Left renal cortex interstitium (tissue), 4 donors: ENCODE results near the gene ARHGAP27. TPM values are rescaled to one million over a fixed set of nuclear protein-coding genes. Genes with fewer than 3 reads are reported as not detected.
A peak's percentile ranks its signal among the peaks of the same experiment; 100 is the strongest.

ENCODE experiments used
- DNase-seq, 4 donors: peaks; one replicate each; pipeline ENCODE4 v3.0.0-alpha.2; 2013; ENCODE audit warnings: low read depth in 4 of 4, low spot score in 2 of 4, missing footprints in 1 of 4
- polyA plus RNA-seq, 4 donors: library from polyadenylated mRNA; unstranded; fragments of 120-200 nt; gene quantifications; one replicate each; pipeline ENCODE4 v1.2.1, GENCODE V29; 2013; ENCODE audit not compliant: insufficient read length in 4 of 4

The ARHGAP27 gene
- polyA plus RNA-seq, 4 donors = 11.9 to 20.9 (median 17.7) TPM

DNA sequence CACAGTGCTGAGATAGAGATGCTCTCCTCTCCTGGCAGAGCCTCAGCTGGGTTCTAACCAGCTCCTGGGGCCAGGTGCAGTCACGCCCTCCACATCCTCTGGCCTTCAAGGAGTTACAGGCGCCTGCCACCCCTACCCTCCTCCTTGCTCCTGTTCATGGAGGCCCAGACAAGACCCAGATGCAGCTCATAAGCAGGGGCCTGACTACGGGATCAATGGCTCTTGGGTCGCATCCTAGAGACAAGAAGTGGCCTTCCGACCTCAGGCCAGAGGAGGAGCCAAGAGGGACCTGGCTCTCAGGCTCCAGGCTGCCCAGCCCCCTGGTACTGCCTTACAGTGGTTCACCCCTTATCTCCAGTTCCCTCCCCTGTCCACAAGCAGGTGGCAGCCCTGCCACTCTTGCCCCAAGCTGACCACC is 23.0 kb downstream of the ARHGAP27 start:
- no peak for DNase-seq

DNA sequence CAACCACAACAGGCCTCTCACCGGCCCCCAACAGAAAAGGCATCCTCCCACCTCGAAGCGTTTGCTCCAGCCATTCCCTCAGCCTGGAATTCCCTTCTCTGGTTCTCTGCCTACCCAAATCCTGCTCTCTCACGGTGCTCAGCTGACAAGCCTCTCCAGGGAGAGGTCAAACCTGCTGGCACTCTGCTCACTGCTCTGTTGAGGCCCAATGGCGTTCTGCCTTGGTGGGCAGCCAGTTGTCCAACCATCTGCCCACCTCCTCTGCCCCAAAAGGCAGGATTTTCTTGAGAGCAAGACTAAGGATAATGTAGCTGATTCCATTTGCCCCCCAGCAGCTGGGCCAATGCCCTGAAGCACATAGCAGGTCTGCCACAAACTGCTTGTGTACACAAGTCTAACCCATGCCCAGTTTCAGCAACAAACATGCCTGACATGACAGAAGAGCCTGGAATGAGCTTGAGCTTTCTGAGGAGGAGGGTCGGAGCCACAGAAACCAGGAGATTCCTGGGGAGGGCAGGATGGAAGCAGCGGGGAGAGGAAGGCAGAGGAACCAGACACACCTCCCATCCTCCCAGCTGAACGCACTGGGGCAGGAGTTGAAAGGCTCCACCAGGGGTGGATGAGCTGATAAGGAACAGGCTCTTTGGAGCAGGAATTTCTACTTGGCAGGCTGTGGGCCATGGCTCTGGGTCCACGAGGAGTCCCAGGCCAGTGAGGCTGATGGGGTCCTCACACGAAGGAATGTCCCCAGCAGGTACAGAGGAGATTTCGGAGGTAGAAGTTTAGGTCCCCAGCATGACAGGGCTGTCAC is 23.9 kb downstream of the ARHGAP27 start:
- DNase-seq = no peak

DNA sequence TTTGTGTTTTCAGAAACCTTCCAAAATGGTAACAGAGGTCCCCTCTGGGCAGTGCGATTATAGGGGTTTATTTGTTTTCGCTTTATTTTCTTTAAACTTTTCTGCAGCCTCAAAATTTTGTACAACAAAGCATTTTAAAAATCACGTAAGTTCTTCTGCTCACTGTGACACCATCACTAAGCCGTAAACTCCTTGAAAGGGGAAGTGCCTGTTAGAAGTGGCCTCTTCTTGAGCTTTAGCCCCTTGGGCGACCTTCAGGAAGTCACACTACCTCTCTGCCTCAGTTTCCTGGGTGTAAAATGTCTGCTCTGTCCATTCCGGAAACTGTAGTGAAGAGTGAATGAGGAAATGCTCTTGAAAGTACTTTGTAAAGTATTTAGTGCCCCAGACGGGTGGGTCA is 26.6 kb downstream of the ARHGAP27 start:
- no peak for DNase-seq

DNA sequence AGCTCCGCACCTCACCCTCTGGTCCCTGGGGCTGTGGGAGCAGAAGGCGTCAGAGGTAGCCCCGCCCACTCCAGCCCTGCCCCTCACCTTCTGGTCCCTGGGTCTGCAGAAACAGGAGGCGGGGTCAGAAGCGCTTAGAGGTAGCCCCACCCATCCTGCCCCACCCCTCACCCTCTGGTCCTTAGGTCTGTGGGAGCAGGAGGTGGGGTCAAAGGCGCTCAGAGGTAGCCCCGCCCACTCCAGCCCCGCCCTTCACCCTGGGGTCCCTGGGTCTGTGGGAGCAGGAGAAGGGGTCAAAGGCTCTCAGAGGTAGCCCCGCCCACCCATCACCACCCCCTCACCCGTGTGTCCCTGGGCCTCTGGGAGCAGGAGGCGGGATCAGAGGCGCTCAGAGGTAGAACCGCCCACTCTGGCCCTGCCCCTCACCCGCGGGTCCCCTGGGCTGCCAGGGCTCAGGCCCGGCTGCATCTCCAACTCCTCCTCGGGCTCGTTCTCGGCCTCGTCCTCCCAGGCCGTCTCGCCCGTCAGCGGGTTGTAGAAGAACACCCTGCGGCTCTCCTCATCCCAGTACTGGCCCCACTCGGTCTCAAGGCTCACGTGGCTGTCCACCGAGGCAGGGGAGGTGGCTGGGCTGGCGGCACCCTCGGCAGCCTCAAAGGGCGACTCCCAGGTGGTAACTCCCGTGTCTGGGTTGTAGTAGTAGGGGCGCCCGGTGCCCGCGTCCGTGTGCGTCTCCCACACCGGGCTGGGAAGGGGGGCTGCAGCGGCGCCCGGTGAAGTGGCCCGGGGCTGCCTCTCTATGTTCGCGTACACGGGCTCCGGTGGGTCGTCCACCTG is 27.2 kb downstream of the ARHGAP27 start:
- no peak for DNase-seq

DNA sequence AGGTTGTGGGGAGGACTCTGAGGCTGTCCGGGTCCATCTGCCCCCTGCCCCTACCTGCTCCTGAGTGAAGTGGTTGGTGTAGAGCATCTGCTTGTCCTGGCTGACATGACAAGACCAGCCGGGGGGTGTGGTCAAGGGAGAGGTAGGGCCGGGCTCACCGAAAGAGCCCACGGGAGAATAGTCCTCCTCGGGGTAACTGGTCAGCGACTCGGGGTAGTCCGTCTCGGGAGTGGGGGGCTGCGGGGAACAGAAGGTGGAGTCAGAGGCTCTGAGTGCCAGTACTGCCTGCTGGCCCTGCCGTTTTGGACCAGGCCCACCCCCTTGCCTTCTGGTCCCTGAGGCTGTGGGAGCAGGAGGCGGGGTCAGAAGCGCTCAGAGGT is 27.8 kb downstream of the ARHGAP27 start:
- no peak for DNase-seq

DNA sequence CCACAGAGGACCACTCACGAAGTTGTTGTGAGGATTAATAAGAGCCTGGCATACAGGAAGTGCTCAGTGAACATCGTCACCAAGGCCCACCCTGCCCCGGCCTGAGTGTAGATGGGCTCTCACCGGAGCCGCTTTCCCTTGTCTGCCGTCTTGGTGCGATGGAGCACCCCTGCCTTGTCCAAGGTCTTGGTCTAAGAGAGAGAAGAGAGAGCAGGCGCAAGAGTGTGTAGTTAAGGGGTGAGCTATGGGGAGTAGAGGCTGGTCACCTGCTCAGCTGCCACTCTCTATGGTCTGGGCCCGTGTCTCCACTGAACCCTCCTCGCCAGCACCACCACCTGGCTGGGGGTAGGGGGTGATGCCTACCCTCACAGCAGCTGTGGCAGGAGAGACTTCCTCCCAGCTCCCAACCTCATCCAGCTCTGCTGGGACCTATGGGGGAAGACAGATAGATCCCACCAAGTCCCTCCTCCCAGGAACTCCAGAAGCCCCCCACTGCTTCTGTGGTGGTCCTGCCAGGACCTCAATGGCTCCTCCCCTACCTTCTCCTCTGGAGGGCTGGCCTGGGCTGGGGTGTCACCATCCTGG is 28.7 kb downstream of the ARHGAP27 start:
- no peak for DNase-seq

DNA sequence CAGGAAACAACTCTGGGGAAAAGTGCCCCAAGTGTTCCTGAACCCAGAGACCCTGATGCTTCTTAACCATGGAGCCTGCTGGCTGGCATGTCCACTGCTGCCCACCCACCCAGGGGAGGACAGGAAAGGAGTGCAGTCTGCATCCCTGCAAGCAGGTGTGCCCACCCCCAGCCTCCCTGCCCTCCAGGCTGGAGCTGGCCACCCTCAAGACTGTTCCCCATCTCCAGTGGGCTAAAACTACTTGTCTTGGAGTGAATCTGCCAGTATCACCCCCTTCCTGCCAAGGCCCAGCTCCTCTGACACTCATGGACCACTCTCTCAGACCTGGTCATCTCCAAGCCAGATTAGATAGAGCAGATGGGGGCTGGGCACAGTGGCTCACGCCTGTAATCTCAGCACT is 29.8 kb downstream of the ARHGAP27 start:
- DNase-seq = no peak

DNA sequence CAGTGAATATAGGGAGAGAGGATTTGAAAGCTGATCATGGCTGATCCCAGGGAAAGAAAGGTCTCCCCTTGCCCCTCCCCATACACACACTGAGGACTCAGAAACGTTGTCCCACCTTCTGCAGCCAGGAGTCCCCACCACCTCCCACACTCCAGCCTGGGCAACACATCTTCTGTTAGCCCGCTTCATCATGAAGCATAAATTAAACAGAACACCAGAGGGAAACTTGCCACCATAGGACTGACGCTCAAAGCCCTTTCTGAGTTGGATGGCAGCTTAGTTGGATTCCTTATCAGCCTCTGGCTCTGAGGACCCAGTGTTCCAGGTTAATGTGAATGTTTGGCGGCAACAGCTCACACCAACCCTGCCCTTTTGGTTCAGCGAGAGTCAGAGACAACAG is 33.9 kb downstream of the ARHGAP27 start:
- DNase-seq = no peak

DNA sequence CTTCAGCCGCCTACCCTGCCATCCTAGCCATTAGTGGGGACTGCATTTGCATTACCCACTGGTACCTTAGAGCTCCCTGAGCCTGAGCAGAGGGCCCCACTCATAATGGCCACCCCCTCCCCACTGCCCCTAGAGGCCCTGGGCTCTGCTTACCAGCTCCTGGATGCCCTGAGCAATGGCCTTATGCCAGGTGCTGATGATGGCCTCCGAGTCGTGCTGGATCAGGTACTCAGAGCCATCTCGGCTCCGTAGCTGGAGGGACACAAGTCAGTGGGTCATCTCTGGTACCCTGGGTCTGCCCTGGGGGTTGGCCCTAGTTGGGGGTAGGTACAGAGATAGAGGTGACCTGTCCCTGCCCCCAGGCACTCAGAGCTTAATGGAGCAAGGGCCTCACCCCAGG is 34.9 kb downstream of the ARHGAP27 start:
- no peak for DNase-seq

DNA sequence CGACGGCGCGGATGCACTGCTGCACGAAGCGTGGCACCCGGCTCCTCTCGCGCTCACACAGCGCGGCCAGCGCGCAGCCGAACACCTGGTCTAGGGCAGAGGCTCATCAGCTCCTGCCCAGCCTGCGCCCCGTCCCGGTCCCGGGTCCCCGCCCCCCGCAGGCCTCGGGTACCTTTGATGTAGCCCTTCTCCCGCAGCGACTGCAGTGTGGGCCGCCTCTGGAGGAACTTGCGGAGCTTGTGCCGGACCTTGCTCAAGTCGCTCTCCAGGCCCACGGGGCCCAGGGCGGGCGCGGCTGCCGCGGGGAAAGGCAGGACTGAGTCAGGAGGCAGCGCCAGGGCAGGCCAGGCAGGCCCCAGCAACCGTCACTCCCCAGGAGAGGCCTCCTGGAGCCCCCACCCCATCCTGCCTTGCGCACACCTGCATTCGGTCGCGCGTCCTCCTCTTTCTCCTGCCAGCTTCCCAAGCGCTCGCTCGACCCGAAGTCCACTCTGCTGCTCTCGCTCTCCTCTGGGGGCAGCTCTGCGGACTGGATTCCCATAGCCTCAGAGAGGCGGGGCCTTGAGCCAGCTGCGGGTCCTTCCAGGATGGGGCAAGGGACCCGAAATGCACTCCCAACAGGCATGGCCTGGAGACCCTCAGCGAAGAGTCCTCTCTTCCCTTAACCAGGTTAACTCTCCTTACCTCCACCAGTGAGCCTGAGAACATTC is 36.0 kb downstream of the ARHGAP27 start:
- DNase-seq = no peak

DNA sequence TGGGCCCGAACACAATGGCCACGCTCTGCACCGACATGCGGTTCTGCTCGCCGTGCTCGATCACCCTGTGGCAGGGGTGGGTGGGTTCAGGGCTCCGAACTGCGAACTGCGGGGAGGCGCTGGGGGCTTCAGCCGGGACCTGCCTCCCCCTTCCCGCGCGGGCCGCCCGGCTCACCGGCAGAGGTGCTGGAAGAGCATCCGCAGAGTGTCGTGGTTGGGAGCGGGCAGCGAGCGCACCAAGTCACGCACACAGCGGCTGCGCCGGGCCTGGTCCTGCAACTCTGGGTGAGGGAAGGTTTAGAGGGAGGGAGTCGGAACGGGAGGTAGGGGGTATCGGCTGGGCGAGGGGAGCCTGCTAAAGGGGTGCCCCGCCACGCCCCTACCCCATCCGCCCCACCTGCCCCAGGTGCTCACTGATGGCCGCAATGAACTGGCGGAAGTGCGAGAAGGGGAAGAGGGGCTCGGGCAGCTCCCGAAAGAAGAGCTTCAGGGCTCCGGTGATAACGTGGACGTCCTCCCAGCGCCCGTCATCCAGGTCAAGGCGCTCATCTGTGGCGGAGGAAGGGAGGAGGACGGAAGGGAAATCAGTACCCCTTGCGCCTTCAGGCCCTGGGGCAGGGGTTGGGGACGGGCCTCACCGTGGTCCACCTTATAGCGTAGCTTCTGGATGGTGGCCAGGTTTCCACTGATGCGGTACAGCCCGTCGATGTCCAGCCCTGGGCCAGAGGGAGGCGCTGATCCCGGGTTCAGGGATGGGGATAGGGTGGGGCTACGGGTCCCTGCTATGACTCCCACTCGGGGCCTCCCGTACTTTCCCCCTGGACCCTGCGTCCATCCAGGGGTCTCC is 36.9 kb downstream of the ARHGAP27 start:
- no peak for DNase-seq

DNA sequence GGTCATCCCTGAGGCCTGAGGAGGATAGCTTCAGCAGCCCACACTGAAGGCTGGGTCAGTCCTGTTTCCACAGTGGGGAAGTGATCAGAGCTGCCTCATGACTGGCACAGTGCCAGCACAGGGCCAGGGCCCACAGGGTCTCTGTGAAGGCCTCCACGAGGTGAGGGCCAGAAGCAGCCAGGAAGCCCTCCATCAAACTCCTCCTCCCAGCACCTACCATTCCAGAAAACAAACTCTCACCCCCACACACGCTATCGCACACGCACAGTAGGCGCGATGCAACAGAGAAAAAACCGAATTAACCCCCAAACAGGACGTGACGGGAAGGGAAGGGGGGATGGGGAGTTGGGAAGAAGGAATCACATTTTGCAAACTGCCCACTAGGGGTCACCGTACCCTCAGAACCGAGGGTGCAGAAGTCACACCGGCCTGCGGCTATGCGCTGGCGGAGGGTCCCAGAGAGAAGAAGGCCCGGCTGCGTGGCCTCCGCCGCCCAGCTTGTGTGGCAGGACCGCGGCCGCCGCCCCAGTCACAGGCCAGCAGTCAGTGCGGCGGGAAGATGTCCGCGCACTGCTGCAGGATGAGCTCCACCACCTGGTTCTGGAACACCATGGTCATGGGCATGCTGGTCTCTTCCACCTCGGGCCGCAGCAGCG is 37.6 kb downstream of the ARHGAP27 start:
- peak in 3 of 4 donors; percentile 76 to 90 (median 83) for DNase-seq

DNA sequence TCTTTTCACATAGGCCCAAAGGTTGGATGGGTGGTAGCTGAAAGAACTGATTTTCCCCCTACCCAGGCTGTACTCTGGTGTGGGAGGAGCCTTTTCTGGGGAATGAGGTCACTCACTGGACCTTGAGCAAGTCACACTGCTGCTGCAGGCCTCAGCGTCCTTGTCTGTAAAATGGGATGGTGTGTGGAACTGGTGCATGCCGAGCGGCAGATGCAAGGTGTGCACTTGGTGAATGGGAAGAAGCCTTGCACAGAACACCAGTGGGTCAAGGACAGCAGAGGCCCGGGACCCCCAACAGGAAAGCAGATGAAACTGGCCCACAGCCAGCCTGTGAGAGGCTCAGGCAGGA is 38.1 kb downstream of the ARHGAP27 start:
- no peak for DNase-seq

DNA sequence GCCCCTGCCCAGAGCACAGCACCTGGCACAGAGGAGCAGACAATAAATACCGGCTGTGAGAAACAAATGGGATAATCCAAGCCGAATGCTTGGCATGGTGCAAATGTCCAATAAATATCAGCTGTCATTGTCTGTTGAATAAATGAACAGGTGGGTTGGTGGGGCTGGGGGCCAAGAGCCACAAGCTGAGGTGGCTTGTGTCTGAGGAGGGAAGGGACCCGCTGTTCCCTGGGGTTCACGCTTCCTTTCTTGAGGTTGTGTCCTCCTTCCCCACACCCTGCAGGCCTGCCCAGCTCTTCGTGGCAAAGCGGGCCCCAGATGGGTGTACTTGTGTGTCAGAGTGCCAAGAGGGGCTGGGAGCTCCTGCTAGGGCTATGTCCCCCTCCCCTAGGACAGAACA is 38.6 kb downstream of the ARHGAP27 start:
- no peak for DNase-seq

DNA sequence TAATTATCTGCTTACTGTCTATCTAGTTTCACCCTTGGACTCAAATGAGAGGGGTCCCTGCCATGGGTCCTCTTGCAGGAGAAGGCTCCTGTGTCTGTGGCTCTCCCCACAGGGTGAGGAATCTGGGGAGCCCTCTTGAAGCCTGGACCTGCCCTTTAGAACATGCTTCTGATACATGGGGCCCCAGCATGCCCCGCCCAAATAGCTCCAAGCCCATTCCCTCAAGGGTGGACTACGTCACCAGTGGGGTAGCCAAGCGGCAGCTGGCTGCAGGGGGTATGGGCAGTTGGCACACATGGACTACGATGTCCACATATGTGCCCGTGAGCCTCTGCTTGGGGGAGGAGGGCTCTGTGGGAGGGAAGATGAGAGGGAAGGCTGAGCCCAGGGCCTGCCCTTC is 39.3 kb downstream of the ARHGAP27 start:
- no peak for DNase-seq

DNA sequence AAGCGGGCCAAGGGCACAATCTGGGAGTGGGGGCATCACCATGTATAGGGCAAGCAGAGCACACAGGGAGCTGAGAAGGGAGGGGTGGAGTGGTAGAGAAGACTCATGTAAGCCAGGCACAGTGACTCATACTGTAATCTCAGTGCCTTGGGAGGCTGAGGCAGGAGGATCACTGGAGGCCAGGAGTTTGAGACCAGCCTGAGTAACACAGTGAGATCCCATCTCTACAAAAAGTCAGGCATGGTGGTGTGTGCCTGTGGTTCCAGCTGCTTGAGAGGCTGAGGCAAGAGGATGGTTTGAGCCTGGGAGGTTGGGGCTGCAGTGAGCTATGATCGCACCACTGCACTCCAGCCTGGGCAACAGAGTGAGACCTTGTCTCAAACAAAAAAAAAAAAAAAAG is 40.8 kb downstream of the ARHGAP27 start:
- DNase-seq = no peak

DNA sequence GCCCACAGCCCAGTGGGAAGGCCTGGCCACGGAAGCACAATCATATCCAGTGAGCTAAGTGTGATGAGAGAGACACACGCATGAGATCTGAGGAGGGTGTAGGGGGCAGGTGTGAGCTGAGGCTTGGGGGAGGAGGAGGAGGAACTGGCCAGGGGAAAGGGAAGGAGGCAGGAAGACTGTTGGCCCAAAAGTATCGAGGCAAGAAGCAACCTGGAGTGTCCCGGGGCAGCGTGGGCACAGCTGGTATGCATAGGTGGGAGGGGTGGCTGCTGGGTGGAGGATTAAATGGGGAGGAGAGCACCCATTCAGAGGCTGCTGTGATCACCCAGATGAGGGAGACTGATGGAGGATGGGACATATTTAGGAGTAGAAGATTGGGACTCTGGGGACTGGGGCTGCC is 41.4 kb downstream of the ARHGAP27 start:
- DNase-seq = no peak

DNA sequence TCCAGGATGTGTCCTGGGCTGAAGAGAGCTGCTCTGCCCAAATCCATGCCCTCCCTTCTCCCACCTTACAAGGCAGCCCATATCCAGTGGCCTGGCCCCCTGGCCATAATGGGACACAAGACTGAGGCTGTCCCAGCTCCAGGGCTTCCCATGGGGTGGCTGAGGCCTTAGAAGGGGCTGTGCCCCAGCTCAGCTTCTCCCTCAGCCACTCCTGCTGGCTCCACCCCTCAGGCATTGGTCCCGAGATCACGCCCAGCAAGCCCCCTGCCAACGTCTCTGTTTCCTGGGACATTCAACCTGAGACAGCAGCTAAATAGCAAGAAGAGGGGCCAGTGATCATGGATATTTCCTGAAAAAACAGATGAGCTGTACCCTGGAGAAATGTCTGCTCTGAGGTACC is 43.3 kb downstream of the ARHGAP27 start:
- DNase-seq = no peak

DNA sequence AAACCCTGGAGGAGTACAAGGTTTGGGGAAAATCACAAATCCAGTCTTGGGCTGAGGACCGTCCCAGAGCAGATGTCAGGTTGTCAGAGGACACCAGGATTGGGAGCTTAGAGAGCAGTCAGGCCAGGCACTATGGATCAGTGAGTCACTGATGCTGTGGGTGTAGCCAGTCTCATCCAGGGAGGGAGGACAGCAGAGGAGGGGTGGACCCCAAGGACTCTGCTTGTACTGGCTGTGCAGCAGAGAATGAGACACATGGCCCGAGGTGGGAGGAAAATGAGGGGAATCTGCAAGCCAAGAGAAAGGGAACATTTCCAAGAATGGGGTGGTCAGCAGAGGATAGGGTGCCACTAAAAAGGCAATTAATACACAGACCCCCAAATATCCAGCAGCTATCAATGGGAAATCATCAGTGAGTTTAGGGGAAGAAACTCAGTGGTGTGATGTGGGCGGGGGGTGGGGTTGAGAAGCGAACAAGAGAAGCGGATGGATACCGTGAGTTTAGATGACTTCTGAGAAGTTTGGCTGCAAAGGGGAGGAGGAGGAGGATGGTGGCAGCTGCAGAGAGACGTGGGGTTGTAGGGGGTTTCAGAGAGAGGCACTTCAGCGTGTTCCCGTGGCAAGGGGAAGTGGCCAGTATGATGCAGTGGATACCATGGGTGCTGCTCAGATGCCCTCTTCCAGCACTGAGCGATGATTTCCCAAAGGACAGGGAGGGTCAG is 43.9 kb downstream of the ARHGAP27 start:
- no peak for DNase-seq
